Glutamatergic neuron (in vitro differentiated cells): ENCODE measurements around the gene NFASC. TPM values are rescaled to one million over a fixed set of nuclear protein-coding genes. Genes with fewer than 3 reads are reported as not detected.

ENCODE experiments used
- DNase-seq: peaks from one replicate; pipeline ENCODE4 v3.0.0; 2022
- H3K27ac Mint-ChIP-seq: one replicate; pipeline ENCODE4 v1.8.0; 2020; ENCODE audit warnings: mild to moderate bottlenecking, mixed read lengths, inconsistent platforms; ENCODE audit not compliant: unreplicated experiment
- H3K27me3 Mint-ChIP-seq: one replicate; pipeline ENCODE4 v1.8.0; 2020; ENCODE audit warnings: mild to moderate bottlenecking, moderate library complexity, mixed read lengths, inconsistent platforms; ENCODE audit not compliant: unreplicated experiment
- H3K36me3 Mint-ChIP-seq: one replicate; pipeline ENCODE4 v1.8.0; 2020; ENCODE audit warnings: mild to moderate bottlenecking, mixed read lengths, inconsistent platforms; ENCODE audit not compliant: unreplicated experiment
- H3K4me1 Mint-ChIP-seq: one replicate; pipeline ENCODE4 v1.8.0; 2020; ENCODE audit warnings: mild to moderate bottlenecking, low read depth, mixed read lengths, inconsistent platforms; ENCODE audit not compliant: unreplicated experiment
- H3K4me3 Mint-ChIP-seq: one replicate; pipeline ENCODE4 v1.8.0; 2020; ENCODE audit warnings: mild to moderate bottlenecking, mixed read lengths, inconsistent platforms; ENCODE audit not compliant: unreplicated experiment
- H3K9me3 Mint-ChIP-seq: one replicate; pipeline ENCODE4 v1.8.0; 2020; ENCODE audit warnings: mild to moderate bottlenecking, moderate library complexity, mixed read lengths, inconsistent platforms; ENCODE audit not compliant: unreplicated experiment
- CTCF ChIP-seq: fragments of 200-600 bp; sonication (generic); IDR thresholded peaks from one replicate; pipeline ENCODE4 v1.5.0; 2021; ENCODE audit not compliant: partially characterized antibody, unreplicated experiment
- total RNA-seq: library from RNA; stranded (reverse); fragmentation: NEBNext Ultra II Directional; extraction: Animal tissue kit (Norgen Biotek cat#: 25700); gene quantifications from one replicate; pipeline ENCODE4 v1.2.1, GENCODE V29; 2021; ENCODE audit not compliant: unreplicated experiment

NFASC gene
- total RNA-seq, 1 donor from 2014 or later: 301 TPM

GRCh38 chr1:204874274-204874673, 3.6 kb downstream of the NFASC start:
- Mint-ChIP-seq H3K4me1 (peaks cover 77% of the 10 kb centered on the region), H3K4me3 (no peak overlapping the region), H3K27ac (peak overlapping the region; percentile 43), H3K36me3 (no peaks in the 10 kb centered on the region), H3K27me3 (peaks cover 12% of the 10 kb centered on the region), H3K9me3 (peaks cover 9% of the 10 kb centered on the region)
- no peak for TF ChIP-seq CTCF
- DNase-seq: no peak

GRCh38 chr1:204875255-204875654, 4.6 kb downstream of the NFASC start:
- no peak for DNase-seq
- peaks cover 6% of the 10 kb centered on the region for H3K9me3 Mint-ChIP-seq
- H3K27me3 Mint-ChIP-seq: peaks cover 12% of the 10 kb centered on the region
- no peak for TF ChIP-seq CTCF
- no peak overlapping the region for H3K27ac Mint-ChIP-seq
- peaks cover 79% of the 10 kb centered on the region for H3K4me1 Mint-ChIP-seq
- no peaks in the 10 kb centered on the region for H3K36me3 Mint-ChIP-seq
- no peak overlapping the region for H3K4me3 Mint-ChIP-seq

- Mint-ChIP-seq H3K27ac (peak overlapping the region; percentile 60), H3K36me3 (no peaks in the 10 kb centered on the region), H3K4me3 (peak overlapping the region; percentile 55), H3K4me1 (peaks cover 76% of the 10 kb centered on the region), H3K27me3 (peaks cover 7% of the 10 kb centered on the region), H3K9me3 (peaks cover 4% of the 10 kb centered on the region)
- DNase-seq: no peak
- TF ChIP-seq CTCF: no peak
Measured at GRCh38 chr1:204878621-204879234, 8.1 kb downstream of the NFASC start.

- H3K27ac Mint-ChIP-seq: no peak overlapping the region
- H3K4me1 Mint-ChIP-seq: peaks cover 74% of the 10 kb centered on the region
Measured at GRCh38 chr1:204879351-204879750, 8.7 kb downstream of the NFASC start.

More at GRCh38 chr1:204879351-204879750, 8.7 kb downstream of the NFASC start:
- Mint-ChIP-seq H3K4me3 (peak overlapping the region; percentile 48), H3K9me3 (peaks cover 6% of the 10 kb centered on the region), H3K36me3 (no peaks in the 10 kb centered on the region), H3K27me3 (peaks cover 7% of the 10 kb centered on the region)
- no peak for DNase-seq
- TF ChIP-seq CTCF: no peak
